Activated naive CD8-positive, alpha-beta T cell treated with anti-CD3 and anti-CD28 coated beads, Interleukin-2, amount 50 U/mL, for 16 hours (primary cell): Measurements from ENCODE around the gene TMEM9.

Experiments
- DNase-seq: peaks from one replicate; pipeline ENCODE4 v3.0.0-alpha.2; 2020; ENCODE audit warnings: low read depth, low spot score

TMEM9 gene

DNA sequence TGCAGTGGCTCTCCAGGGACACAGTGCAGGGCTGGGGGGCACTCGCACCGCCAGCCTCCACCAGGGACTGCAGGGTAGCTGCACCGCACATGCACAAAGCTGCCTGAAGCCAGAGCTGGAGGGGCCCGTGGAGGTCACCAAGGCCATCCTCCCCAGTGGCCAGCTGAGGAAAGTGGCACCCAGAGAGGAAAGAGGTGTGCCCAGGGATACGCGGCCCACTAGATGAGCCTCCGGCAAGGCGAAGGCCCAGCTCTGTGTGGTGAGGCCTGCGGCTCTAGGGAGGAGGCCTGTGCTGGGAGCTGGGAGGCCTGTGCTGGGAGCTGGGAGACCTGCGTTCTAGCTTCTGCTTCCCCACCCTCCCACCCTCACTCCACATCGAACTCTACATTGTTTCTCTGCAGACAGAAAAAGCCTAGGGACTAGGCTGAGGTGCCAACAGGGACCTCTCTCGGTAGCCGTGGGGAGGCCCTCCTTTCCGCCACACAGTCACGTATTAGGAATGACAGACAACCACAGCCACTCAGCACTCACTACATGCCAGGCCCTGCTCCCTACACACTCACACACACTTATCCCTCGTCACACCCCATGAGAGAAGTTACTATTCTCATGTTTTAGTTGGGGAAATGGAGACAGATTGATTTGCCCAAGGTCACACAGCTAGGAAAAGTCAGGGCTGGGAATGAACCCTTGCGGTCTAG is 26.4 kb downstream of the TMEM9 start:
- no peak for DNase-seq

DNA sequence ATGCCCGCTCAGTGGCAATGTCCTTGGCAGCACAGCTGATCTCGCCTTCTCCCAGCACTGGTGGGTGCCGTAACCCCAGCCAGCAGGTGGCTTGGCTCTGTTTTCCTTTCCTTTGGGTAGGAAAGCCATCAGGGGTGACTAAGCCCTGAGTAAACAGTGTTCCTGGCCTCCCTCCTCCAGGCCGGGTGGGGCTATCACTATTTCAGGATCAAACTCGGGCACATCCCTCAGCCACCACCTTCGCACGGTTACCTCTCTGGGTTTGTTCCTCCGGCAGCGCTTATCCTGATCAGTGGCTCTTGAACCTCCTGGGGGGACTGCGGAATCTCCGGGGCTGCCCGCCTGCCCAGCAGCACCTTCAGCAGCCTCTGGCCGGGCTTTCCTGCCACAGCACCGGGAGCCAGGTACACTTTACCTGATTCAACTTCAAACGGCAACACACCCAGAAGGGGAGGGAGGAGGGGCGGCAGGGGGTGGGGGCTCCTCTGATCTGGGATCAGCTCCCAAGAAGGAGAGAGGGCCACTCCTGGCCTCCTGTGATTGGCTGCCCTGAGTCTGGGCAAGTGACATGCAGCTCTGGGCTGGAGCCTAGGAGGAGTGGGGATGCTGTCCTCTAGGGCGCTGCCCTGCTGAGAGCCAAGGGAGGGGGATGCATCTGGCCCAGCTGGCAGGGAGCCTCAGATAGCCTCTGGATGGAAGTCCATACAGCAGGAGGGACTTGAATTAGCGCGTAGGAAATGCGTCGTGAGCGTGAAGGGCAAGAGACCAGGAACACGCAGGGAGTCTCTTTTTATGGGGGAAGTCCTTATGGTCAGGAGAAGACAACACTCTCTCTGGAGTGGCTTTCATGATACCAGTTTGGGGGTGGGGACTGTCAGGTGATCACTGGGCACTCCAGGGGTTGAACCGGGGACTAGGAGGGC is 27.2 kb downstream of the TMEM9 start, which contains the start of gene ASCL5:
ASCL5 (minus strand) TSS at position 353 of the 923 bp plus-strand sequence. CDS start 11,812 bp downstream, outside the sequence.
- no peak for DNase-seq

- no peak for DNase-seq
Measured at GRCh38 chr1:201126463-201126831, 27.8 kb downstream of the TMEM9 start.

- no peak for DNase-seq
Measured at GRCh38 chr1:201125800-201126199, 28.5 kb downstream of the TMEM9 start.

GRCh38 chr1:201125019-201125418 is 29.3 kb downstream of the TMEM9 start:
- DNase-seq: no peak

DNA sequence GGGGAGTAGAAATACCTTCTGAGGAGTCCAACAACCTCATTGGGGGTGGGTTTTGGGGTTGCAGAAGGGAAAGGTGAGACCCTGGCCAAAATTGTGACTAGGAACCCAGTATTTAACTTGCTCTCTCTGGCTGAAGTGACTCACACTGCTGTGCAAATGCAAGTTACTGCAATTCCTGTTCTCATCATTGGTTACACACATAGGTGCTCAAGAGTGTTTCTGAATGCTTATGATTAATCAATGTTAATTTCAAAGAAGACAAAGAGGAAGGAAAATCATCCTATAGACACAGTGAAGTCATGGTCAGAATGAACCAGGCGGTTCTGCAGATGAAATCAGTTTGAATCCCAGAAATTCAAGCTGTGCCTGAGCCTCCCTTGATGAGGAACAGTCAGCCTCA is 30.4 kb downstream of the TMEM9 start:
- DNase-seq: no peak

DNA sequence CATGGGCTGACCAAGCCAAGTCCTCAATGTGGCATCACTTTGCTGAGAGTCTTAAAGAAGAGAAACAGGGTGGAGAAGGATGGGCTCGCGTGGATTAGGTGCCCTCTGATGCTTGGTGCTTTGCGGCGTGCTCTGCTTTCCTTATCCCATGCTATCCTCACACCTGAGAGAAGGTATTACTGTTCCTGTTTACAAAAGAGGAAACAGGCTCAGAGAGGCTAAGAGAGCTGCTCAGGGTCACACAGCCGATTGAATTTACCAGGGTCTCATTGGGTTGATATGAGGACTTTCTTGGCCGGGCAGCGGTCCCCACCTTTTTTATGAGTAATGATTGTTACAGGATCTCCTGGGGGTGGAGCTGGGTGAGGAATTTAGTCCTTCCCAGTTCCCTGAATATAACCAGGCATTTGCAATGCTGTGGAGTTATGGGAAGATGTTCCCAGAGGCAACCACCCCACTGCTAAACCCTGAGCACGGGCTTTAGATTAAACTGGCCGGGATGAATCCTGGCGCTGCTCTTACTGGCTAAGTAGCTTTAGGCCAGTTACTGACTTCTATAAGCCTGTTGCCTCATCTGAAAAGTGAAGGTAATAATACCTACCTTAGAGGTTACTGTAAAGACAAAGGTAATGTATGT is 31.8 kb downstream of the TMEM9 start:
- no peak for DNase-seq

- DNase-seq: no peak
Measured at GRCh38 chr1:201119206-201120197, 34.8 kb downstream of the TMEM9 start.

DNA sequence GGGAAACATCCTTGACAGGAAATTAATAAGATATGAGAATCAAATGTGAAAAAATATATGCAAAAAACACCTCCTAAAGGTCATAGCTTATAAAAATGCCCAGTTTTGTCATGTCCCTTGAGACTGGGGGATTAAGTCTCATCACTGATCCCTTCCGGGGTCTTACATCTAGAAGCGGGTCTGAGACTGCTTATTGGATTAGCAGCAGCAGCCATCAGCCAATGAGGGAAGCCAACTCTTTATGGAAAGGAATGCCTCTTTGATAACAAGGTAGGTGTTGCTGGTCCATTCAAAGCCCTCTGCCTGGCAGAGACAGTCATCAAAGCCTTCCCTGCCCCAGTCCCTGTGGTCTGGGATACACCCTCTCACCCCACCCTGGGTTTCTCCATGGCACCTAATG is 38.2 kb downstream of the TMEM9 start:
- no peak for DNase-seq

DNA sequence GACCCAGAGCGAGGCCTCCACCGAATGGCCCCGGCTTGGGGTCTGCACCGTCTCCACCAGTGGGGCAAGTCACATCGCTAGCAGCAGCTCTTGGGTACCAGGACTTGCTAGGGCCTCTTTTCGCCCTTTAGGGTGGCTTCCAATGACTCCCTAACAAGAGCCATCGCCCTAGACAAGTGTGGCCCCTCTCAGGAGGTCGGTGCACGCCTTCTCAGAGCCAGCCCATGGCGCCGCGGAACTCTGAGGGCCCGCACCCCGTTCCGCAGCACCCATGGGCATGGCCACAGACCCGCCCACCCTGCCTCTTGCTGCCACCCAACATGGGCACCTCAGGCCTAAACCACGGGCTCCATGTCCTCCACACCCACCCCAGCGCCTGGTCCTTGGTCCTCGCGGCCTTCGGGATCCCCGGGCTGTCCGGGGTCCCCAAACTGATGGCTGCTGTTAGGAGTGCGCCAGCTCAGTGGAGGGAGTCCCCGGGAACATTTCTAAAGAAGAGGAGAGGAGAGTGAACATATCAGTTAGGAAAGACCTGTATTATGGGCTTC is 38.8 kb downstream of the TMEM9 start:
- no peak for DNase-seq

DNA sequence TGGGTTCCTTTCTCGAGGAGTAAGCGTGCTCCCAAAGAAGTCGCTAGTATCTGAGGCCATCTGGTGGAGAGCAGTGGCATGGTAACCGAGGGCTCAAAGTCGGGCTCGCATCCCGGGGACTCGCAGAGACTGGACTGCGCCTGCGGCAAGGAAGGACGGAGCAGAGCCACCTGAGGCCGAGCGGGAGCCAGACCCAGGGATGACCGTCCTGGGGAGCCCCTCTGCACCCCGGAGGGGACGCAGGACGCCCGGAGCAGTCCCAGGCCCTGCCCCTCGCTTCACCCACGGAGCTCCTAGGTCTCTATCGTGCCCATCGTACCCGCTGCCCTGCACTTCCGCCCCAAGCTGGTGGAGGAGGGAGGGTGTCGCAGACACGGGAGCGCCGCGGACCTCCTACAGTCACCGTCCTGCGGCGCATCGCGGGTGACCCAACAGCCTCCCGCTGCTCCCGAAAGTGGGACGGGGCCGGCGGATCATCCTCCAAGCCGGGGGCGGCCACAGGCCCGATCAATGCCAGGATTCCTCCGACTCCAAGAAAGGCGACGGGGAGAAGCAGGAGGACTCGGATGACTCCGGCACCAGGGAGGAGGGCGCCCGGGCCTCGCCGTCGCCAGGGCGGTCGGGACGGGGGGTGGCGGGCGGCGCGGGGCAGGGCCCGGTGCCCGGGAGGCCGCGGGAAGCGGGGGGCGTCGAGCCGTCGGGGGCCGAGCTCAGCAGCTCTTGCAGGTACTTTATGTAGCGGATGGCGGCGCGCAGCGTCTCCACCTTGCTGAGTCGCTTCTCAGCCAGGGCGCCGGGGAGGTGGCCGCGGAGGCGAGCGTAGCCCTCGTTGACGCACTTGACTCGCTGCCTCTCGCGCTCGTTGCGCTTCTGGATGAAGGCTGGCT is 39.8 kb downstream of the TMEM9 start:
- peak; percentile 40 for DNase-seq

DNA sequence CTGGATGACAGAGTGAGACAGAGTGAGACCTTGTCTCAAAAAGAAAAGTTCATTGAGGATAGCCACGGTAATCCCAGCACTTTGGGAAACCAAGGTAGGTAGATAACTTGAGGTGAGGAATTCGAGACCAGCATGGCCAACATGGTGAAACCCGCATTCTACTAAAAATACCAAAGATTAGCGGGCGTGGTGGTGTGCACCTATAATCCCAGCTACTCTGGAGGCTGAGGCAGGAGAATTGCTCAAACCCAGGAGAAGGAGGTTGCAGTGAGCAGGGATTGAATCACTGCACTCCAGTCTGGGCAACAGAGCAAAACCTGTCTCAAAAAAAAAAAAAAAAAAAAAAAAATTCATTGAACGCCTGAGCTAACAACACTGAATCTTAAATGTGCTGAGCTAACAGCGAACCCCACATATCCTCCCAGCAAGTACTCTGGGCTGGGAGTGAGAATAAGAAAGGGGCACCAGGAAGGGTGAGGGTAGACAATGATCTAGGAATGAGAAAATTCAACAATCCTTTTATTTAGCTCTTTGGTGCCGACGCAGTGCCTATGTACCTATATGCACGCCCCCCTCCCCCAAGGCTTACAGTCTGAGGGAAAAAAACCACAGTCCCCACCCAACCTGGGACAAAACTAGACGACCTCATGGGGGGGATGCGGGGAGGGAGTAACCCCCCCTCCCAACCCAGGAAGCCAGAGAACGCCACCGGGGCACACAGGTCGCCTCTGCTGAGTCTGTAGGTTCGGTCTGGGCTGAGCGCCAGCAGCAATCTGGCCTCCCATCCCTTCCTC is 40.6 kb downstream of the TMEM9 start:
- DNase-seq: no peak

DNA sequence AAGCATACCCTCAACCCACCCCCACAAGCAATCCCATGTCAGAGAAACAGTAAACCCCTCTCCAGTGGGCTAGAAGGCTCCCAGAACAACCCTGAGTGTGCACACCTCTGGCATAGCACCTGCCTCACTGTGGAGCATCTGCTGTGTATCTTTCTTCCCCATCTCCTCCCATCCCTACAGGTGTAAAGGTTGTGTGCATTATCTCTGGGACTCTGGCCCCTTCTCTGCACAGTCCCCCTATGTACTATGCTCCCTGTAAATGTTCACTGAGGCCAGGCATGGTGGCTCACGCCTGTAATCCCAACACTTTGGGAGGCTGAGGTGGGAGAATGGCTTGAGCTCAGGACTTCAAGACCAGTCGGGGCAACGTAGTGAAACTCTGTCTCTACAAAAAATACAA is 41.3 kb downstream of the TMEM9 start:
- no peak for DNase-seq

DNA sequence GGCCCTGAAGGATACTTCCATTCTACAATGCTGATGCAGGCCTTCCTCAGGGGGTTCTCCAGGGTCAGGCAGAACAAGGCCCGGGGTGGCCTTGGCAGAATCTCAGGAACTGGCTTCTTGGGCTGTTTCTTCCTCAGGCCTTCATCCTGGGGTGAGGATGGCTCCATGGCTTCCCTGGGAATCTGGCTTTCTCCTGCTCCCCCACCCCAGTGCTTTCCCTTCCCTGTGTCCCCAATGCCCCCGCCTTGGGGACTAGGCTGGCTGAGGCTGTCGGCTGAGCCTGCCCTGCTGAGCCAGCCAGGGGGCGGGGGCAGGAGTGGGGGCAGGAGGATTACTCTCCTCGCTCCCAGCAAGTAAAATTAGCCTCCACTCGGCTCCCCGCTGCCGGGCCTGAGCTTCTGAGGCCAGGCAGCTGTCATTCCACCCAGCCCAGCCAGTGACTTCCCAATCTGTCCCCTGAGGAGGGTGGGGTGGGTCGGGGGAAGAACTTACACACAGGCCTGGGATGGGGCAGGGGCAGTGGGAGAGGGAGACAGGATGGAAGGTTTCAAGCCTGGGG is 42.0 kb downstream of the TMEM9 start, which contains the start of gene CACNA1S:
CACNA1S (minus strand) TSS at position 254 of the 559 bp plus-strand sequence; CDS start at position 167, 87 bp downstream.
- DNase-seq: no peak

DNA sequence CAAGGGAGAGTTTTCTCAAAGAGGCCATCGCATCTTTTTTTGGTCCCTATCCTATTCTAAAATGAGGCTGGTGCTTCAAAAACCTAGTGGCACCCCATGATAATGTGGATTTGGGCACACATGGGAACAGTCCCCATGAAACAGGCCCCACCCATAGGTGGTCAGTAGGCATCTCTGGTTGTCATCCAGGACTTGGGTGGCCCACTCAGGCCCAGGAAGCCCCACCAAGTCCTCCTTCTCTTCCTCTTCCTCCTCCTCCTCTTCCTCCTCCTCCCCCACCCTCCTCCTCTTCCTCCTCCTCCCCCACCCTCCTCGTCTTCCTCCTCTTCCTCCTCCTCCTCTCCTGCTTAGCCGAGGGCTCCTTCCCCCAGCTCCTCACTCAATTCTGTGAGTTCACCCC is 42.6 kb downstream of the TMEM9 start:
- no peak for DNase-seq

DNA sequence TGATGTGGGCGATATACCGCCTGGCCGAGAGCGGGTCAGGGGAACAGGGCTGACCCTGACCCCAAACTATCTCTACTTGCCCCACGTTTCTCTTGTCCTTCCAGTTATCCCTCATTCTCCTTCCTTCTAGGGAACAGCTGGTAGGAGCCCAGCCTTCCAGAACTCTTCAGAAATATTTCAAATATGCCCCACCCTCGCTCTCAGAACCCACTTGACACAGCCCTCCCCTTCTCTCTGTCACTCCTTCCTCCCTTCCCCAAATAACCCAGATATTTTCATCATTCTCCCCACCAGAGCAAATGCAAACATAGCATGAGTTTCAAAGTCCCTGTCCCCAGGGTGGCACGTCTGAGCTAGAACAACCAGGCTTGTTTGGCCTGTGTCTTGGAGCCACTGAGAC is 43.1 kb downstream of the TMEM9 start:
- DNase-seq: no peak

- no peak for DNase-seq
Measured at GRCh38 chr1:201110616-201111015, 43.7 kb downstream of the TMEM9 start.

GRCh38 chr1:201110138-201110537 is 44.1 kb downstream of the TMEM9 start:
- DNase-seq: no peak

DNA sequence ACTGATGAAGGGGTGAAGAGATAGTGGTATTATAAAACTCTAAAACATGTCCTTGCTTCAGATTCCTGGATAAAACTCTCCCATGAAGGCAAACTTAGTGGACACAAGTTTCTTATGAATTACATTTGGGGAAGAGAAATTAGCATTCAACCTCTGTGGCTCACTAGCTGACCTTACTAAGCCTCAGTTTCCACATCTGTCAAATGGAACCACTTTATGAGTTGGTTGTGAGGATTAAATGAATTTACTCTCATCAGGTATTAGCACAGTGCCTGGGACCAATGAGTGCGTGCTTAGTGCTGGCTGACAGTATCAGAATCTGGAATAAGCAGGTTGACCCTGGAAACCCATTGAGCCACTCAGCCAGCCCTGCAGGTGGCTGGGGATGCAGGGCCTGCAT is 44.6 kb downstream of the TMEM9 start:
- DNase-seq: no peak
